Hematopoietic multipotent progenitor cell treated with erythropoietin and hydrocortisone succinate and interleukin-3 and kit ligand, for 6 days (in vitro differentiated cells): ENCODE data around the gene RUBCNL.

Experiments
- DNase-seq: peaks from one replicate; pipeline ENCODE4 v3.0.0-alpha.2; 2015

RUBCNL gene

GRCh38 chr13:46339035-46339666, 47.9 kb downstream of the RUBCNL start:
- peak; percentile 56 for DNase-seq

- DNase-seq: no peak
Observed at GRCh38 chr13:46337700-46338099, 49.4 kb downstream of the RUBCNL start.

- peak; percentile 77 for DNase-seq
Observed at GRCh38 chr13:46334035-46334822, 52.8 kb downstream of the RUBCNL start.

GRCh38 chr13:46332772-46333171, 54.3 kb downstream of the RUBCNL start:
- DNase-seq: no peak

- no peak for DNase-seq
Observed at GRCh38 chr13:46329624-46330023, 57.4 kb downstream of the RUBCNL start.

GRCh38 chr13:46327246-46327645, 59.8 kb downstream of the RUBCNL start:
- no peak for DNase-seq

GRCh38 chr13:46324976-46325375, 62.1 kb downstream of the RUBCNL start:
- no peak for DNase-seq

GRCh38 chr13:46321494-46322225, 65.4 kb downstream of the RUBCNL start:
- peak; percentile 89 for DNase-seq

- DNase-seq: no peak
Observed at GRCh38 chr13:46320821-46321220, 66.2 kb downstream of the RUBCNL start.

GRCh38 chr13:46320406-46320805, 66.6 kb downstream of the RUBCNL start:
- DNase-seq: no peak

- DNase-seq: no peak
Observed at GRCh38 chr13:46318986-46319385, 68.1 kb downstream of the RUBCNL start.

GRCh38 chr13:46317120-46317519, 69.9 kb downstream of the RUBCNL start:
- DNase-seq: no peak

- DNase-seq: no peak
Observed at GRCh38 chr13:46315491-46316075, 71.5 kb downstream of the RUBCNL start.

- no peak for DNase-seq
Observed at GRCh38 chr13:46315036-46315435, 72.0 kb downstream of the RUBCNL start.

- DNase-seq: no peak
Observed at GRCh38 chr13:46314587-46314986, 72.5 kb downstream of the RUBCNL start.

GRCh38 chr13:46313432-46314257, 73.4 kb downstream of the RUBCNL start:
- peak; percentile 41 for DNase-seq

- DNase-seq: no peak
Observed at GRCh38 chr13:46313024-46313423, 74.0 kb downstream of the RUBCNL start.

GRCh38 chr13:46311217-46311616, 75.8 kb downstream of the RUBCNL start:
- no peak for DNase-seq

- no peak for DNase-seq
Observed at GRCh38 chr13:46310066-46310465, 77.0 kb downstream of the RUBCNL start.

- no peak for DNase-seq
Observed at GRCh38 chr13:46307554-46307953, 79.5 kb downstream of the RUBCNL start.

- no peak for DNase-seq
Observed at GRCh38 chr13:46304546-46304945, 82.5 kb downstream of the RUBCNL start.

- peak; percentile 49 for DNase-seq
Observed at GRCh38 chr13:46303742-46304385, 83.2 kb downstream of the RUBCNL start.
